ENCODE data around the gene CLMP. TPM values are rescaled to one million over a fixed set of nuclear protein-coding genes. Genes with fewer than 3 reads are reported as not detected.

The CLMP gene
- total RNA-seq, 2 experiments from 2014 or later = 0.06 to 0.19 TPM

- DNase-seq (no peak), ATAC-seq (ENCODE audit: poor library complexity) (no peak)
- H3K27me3 Mint-ChIP-seq = no peaks in the 10 kb centered on the region
- ChIA-PET POLR2A (no interaction called here), CTCF (no interaction called here)
- Histone ChIP-seq H3K9me3 (ENCODE audit: control insufficient read depth in 1 of 2, insufficient read depth in 1 of 2, low read length in 2 of 2) (no peaks in the 10 kb centered on the region), H3K27me3 (ENCODE audit: control insufficient read depth in 1 of 2, insufficient read depth in 2 of 2, low read length in 2 of 2) (peaks cover 0 to 8% of the 10 kb centered on the region in 2 experiments), H3K27ac (ENCODE audit: low read depth in 1 of 2, low read length in 2 of 2) (no peak overlapping the region), H3K4me3 (ENCODE audit: low read length) (no peak overlapping the region), H3K36me3 (ENCODE audit: insufficient read depth, low read length) (no peaks in the 10 kb centered on the region), H3K4me1 (ENCODE audit: insufficient read depth, low read length) (peaks cover 10% of the 10 kb centered on the region)
- H3K27ac Mint-ChIP-seq = no peak overlapping the region
- no peaks in the 10 kb centered on the region for H3K9me3 Mint-ChIP-seq
- H3K36me3 Mint-ChIP-seq (ENCODE audit: low read depth) = no peaks in the 10 kb centered on the region
- no peak overlapping the region for H3K4me3 Mint-ChIP-seq
- TF ChIP-seq CTCF (IDR thresholded peaks at IDR 0.05) = no peak
- intact Hi-C loops (cut with DNase I, micrococcal nuclease) = no loop called here
- peaks cover 17% of the 10 kb centered on the region for H3K4me1 Mint-ChIP-seq (ENCODE audit: low read depth)
Measured at GRCh38 chr11:123230346-123230745, 35.3 kb upstream of the CLMP start.

GRCh38 chr11:123228496-123229163 is 33.6 kb upstream of the CLMP start:
- Histone ChIP-seq H3K27ac (ENCODE audit: low read depth in 1 of 2, low read length in 2 of 2) (no peak overlapping the region), H3K27me3 (ENCODE audit: control insufficient read depth in 1 of 2, insufficient read depth in 2 of 2, low read length in 2 of 2) (peaks cover 0 to 9% of the 10 kb centered on the region in 2 experiments), H3K4me3 (ENCODE audit: low read length) (no peak overlapping the region), H3K36me3 (ENCODE audit: insufficient read depth, low read length) (no peaks in the 10 kb centered on the region), H3K4me1 (ENCODE audit: insufficient read depth, low read length) (peaks cover 7% of the 10 kb centered on the region), H3K9me3 (ENCODE audit: control insufficient read depth in 1 of 2, insufficient read depth in 1 of 2, low read length in 2 of 2) (no peaks in the 10 kb centered on the region)
- no peak for DNase-seq
- Mint-ChIP-seq H3K36me3 (ENCODE audit: low read depth) (no peaks in the 10 kb centered on the region), H3K9me3 (no peaks in the 10 kb centered on the region), H3K27ac (no peak overlapping the region), H3K4me1 (ENCODE audit: low read depth) (peaks cover 12% of the 10 kb centered on the region), H3K27me3 (no peaks in the 10 kb centered on the region), H3K4me3 (no peak overlapping the region)
- TF ChIP-seq CTCF (IDR thresholded peaks at IDR 0.05) = no peak
- ATAC-seq (ENCODE audit: poor library complexity) = no peak
- ChIA-PET CTCF (no interaction called here), POLR2A (no interaction called here)
- intact Hi-C loops (cut with DNase I, micrococcal nuclease) = no loop called here

GRCh38 chr11:123227763-123228495 is 32.9 kb upstream of the CLMP start:
- intact Hi-C loops (cut with DNase I, micrococcal nuclease) = no loop called here
- Histone ChIP-seq H3K4me3 (ENCODE audit: low read length) (no peak overlapping the region), H3K9me3 (ENCODE audit: control insufficient read depth in 1 of 2, insufficient read depth in 1 of 2, low read length in 2 of 2) (no peaks in the 10 kb centered on the region), H3K27ac (ENCODE audit: low read depth in 1 of 2, low read length in 2 of 2) (no peak overlapping the region), H3K27me3 (ENCODE audit: control insufficient read depth in 1 of 2, insufficient read depth in 2 of 2, low read length in 2 of 2) (peaks cover 0 to 9% of the 10 kb centered on the region in 2 experiments), H3K36me3 (ENCODE audit: insufficient read depth, low read length) (no peaks in the 10 kb centered on the region), H3K4me1 (ENCODE audit: insufficient read depth, low read length) (no peaks in the 10 kb centered on the region)
- ChIA-PET POLR2A (no interaction called here), CTCF (no interaction called here)
- no peak for TF ChIP-seq CTCF (IDR thresholded peaks at IDR 0.05)
- ATAC-seq (ENCODE audit: poor library complexity) = no peak
- H3K9me3 Mint-ChIP-seq = peaks cover 2% of the 10 kb centered on the region
- peaks cover 5% of the 10 kb centered on the region for H3K4me1 Mint-ChIP-seq (ENCODE audit: low read depth)
- no peak overlapping the region for H3K27ac Mint-ChIP-seq
- DNase-seq = no peak
- no peaks in the 10 kb centered on the region for H3K27me3 Mint-ChIP-seq
- no peaks in the 10 kb centered on the region for H3K36me3 Mint-ChIP-seq (ENCODE audit: low read depth)
- no peak overlapping the region for H3K4me3 Mint-ChIP-seq
